HG02981 (cell line): ENCODE data around the gene UBE2F.
"Not testable (repeated sequence)": the region's sequence is repeated elsewhere in the genome, so short reads cannot be mapped to it uniquely, and the experiment has no call there.

Experiments used
- ATAC-seq: cut with Tn5 transposase; IDR thresholded peaks from one replicate; pipeline ENCODE4 v1.9.1; 2021; ENCODE audit warnings: mild to moderate bottlenecking, moderate library complexity; ENCODE audit not compliant: unreplicated experiment

UBE2F gene

DNA sequence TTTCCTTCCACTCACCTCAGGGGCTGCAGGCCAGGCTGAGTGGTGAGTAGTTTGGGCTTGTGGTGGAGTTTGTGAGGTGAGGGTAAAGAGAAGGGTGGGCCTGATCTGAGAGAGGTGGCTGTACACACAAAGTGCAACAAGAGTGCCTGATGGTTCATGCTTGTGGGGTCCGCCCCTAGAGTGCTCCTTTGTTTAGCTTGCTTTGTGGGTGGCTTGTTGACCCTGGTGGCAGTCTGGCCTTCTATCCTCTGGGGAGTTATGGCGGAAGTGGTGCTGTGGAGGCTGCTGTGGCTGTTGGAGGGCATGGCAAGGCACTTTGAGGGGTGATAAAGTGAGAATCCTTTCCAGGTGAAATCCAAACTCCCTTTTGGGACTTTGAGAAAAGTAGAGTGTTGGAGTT is 10.6 kb downstream of the UBE2F start:
- ATAC-seq: no peak

DNA sequence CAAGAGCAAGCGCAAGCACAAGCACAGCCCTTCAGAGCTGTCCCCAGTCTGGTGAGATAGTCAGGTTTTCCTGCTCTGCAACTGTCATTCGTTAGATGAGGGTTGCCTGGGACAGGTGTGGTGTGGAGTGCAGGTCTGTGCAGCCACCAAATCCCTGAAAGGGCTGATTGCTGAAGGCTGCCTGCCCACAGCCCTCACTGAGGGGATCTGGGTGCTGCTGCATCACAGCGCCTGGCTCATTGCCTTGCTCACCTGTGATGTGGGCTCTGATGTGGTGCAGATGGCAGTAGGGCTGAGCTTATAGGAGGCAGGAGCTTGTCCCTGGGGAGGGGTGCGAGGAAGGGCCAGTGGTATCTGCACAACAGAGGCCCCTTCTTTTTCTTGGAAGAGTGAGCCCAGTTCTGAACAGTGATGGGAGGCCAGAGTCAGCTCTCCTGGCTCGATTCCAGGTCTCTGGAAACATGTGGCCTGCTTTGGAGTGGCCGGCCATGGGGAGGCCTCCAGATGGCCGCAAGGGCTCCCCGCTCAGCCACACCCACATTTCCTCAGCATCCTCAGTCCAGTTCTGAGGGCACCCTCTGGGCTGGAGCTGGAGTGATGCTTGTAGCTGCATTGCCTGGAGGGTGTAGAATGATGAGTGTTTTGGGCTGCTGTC is 11.4 kb downstream of the UBE2F start:
- no peak for ATAC-seq

DNA sequence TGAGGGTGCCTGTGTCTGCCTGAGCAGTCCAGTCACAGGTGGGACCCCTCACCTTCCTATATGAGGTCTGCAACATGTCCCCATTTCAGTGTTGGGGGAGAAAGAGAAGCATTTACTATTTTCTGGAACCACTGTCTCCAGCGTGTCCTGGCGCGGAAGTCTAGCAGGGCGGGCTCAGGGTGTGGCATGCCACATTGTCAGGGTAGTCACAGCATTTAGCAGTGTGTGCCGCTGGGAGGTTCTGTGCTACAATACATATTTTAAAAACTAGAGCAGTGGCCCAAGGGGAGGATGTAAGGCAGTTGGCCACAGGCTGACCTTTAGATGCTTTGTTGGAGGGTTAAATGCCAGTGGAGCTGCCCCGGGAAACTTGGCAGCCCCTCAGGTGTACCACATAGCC is 12.5 kb downstream of the UBE2F start:
- no peak for ATAC-seq

DNA sequence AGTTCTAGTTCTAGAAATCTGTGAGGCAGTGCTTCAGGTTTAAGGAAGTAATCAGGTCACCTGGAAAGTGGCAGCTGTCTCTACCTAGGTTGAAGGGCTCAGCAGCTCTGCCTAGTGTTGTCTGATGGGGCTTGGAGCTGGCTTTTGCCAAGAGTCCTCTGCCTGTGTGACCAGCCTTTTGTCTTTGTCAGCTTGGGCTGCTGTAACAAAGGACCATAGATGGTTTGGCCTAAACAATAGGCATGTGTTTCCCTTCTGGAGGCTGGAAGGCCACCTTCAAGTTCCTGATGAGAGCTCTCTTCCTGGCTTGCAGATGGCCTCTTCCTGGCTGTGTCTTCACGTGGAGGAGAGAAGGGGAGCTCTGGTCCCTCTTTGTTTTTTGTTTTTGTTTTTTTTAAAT is 13.3 kb downstream of the UBE2F start:
- ATAC-seq: no peak

DNA sequence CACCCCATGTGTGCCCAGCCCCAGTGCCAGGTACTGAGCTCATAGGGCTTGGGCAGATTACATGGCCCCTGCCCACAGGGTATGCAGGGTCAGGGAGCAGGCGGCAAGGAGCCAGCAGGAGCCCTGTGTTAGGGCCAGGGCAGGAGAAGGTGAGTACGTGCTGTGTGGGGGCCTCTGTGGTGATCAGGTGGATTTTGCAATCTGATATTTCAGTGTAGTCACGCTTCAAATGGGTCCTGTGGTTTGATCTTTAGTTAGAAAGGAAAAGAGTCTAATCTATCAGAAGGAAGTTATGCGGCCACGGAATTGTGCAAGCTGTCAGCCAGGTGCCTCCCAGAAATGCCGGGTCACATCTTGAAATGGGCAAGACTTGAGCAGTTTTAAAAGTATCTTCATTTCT is 13.9 kb downstream of the UBE2F start:
- ATAC-seq: no peak

DNA sequence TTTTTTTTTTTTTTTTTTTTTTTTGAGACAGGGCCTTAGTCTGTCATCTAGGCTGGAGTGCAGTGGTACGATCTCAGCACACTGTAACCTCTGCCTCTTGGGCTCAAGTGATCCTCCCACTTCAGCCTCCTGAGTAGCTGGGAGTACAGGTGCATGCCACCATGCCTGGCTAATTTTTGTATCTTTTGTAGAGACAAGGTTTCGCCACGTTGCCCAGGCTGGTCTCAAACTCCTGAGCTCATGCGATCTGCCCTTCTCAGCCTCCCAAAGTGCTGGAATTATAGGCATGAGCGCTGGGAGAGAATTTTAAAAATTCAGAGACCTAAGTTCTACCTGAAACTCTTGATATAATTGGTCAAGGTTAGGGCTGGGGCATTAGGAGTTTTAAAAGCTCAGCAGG is 14.8 kb downstream of the UBE2F start:
- not testable (repeated sequence) for ATAC-seq

DNA sequence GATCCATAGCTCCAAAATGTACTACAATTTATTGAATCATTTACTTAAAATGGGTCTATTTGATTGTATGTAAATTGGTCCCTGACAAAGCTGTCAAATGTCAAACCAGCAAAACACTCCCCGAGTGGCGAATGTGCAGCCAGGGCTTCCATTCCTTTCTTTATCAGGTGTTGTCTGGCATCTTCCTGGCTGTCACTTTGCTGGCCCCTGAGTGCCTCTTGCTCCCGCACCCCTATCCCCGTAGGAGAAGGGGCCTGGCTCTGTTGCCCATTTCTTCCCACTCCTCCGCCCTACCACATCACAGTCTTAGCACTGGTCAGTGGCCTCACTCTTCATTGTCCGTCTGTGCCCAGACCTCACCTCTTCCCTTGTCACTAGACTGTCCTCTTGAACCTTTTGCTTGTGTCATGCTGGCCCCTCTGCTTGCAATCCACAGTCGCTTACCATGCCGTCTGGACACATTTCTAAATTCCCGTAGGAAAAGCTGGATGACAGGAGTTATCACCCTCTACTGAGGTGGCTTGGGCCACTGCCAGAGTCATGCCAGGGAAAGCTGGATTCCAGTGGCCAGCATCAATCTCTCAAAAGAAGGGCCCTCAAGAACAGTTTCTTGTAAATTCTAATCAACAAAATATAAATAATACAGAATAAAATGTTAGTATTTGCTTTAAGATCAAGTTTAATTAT is 15.4 kb downstream of the UBE2F start:
- no peak for ATAC-seq

DNA sequence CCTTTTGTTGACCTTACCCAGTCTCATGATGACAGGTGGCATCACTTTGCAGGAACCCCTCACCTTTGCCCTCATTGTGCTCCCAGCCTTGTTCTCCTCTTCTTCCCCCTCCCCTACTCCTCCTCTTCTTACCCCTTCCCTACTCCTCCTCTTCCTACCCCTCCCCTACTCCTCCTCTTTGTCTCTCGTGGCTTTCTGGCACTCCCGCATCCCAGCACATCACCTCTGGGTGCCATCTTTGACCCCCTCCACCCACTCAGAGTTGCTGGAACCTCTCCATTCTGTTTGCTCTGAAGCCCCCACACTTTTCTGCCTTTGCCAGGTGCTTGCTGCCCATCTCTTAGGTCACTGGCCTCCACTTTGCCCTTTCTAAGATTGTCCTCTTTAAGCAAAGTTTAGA is 17.1 kb downstream of the UBE2F start:
- ATAC-seq: no peak

DNA sequence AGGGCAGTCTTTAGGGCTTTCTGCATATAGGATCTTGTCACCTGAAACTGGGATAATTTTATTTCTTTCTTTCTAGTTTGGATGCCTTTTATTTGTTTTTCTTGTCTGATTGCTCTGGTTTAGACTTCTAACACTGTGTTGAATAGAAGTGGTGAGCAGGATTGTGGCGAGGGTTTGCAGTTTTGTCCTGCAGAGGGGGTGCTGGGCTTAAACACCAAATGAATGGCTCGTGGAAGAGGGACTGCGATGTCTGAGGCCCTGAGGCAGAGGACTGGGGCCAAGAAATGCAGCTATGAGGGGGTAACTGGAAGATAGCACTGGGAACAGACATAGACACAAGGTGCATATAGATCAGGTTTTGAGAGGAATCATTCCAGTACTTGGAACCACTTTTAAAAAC is 20.5 kb downstream of the UBE2F start:
- no peak for ATAC-seq

DNA sequence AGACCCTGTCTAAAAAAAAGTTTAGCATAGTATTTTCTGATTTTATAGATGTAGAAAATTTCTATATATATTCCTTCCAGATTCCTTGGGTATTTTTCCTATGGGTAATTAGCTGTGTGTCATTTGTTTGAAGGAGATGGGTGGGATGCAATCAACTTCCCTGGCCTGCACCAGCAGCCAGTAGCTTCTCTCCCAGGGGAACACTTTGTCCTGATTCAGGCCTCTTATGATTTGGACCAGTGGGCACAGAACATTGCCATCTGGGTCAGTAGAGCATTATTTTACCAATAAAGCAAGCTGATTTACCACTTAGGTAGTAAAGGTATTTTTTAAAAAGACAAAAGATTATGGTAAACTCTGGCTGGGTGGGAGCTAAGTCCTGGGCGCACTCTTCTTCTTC is 26.9 kb downstream of the UBE2F start:
- ATAC-seq: no peak

DNA sequence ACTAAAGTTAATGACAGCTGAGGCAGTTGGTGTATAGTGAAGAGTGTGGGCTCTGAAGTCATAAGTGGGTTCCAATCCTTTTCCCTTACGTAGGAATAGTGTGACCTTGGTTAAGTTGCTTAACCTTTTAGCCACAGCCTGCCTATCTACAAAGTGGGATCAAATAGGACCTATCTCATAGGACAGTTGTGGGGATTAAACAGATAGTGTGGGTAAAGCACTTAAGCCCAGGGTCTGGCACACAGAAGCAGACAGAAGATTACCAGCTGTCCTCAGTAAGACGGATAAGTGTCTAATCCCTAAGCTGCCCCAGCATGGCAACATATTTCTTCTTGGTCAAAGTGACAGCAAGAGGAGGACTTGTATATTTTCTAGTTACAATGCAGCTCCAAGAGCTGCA is 28.2 kb downstream of the UBE2F start:
- no peak for ATAC-seq

DNA sequence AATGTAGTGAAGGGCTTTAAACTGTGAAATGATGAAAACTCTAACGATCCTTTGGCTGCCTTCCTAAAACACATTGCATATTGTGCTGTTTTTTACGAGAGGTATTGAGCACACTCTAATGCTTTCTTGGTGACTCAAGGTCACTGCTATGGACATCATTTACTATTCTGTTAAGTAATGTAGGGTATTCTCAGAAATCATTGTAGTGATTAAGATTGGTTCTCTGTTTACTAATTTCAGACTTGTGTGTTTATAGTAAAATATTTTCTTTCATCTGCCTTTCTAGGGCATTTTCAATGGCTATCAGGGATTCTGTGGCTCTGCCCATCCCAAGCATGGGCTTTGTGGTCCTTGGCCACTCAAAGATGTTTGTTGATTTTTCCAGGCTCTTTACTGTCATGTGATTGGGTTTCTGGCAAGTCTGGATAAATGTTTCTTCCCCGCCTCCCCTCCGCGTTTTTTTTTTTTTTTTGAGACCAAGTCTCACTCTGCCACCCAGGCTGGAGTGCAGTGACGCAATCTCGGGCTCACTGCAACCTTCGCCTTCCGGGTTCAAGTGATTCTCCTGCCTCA is 29.3 kb downstream of the UBE2F start:
- no peak for ATAC-seq

DNA sequence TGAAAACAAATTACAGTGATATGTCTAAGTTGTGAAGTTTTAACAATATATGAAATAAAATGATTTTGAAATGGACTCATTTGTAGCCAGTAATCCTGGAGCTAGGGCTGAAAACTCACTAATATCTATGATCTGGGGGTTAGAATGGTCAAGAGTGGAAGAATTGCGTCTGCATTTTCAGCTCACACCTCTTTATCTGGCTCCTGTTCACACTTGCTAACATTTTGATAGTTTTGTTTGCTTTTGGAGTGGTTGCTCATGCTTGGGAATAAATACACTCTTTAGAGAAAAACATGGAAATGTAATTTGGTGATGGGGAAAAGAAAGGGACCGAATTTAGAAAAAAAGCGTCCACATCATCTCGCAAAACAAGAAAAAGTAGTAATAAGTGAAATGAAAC is 30.7 kb downstream of the UBE2F start:
- no peak for ATAC-seq

DNA sequence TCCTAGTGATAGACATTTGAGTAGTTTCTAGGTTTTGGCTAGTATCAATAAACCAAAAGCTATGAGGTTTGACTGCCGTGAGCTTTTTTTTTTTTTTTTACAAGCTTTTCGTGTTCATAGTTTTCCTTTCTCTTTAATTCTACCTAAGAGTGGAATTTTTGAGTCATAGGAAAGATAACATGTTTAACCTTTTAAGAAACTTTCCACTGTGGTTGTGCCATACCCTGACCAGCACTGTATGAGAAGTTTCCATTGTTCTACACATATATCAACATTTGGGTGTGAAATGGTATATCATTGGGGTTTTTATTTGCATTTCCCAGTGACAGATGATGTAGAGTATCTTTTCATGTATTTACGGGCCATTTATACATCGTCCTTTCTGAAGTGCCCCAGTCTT is 31.7 kb downstream of the UBE2F start:
- peak; percentile 92 for ATAC-seq

DNA sequence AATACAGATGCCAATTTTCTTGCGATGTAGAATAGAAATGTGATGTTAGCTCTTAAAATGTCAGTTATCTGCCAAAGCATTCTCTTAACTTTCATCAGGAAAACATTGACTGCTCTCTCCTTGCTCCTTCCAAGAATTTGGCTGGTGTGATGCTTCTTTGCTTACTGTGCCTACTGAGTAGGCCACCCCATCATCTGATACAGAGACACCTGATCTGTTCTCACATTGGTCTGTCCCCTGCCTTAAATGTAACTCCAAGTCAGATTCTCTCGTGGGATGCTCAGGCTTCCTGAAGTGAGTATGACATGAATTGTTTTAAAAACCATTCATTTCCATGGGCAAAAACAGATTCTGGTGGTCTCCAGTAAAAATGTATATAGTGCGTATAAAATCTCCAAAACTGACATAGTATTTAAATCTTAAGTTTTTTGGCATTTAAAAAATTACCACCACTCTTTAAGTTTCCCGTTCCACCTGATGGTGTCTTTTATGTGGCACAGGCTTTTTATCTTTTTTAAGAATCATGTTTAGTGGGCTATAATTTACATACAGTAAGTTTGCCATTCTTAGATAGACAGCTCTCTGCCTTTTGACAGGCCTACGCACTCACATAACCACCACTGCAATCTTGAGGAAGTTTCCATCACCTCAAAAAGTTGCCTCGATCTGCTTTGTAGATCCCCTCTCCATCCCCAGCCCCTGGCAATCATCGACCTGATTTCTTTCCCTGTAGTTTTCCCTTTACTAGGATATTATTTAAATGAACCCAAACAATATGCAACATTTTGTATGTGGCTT is 36.6 kb downstream of the UBE2F start:
- ATAC-seq: no peak

DNA sequence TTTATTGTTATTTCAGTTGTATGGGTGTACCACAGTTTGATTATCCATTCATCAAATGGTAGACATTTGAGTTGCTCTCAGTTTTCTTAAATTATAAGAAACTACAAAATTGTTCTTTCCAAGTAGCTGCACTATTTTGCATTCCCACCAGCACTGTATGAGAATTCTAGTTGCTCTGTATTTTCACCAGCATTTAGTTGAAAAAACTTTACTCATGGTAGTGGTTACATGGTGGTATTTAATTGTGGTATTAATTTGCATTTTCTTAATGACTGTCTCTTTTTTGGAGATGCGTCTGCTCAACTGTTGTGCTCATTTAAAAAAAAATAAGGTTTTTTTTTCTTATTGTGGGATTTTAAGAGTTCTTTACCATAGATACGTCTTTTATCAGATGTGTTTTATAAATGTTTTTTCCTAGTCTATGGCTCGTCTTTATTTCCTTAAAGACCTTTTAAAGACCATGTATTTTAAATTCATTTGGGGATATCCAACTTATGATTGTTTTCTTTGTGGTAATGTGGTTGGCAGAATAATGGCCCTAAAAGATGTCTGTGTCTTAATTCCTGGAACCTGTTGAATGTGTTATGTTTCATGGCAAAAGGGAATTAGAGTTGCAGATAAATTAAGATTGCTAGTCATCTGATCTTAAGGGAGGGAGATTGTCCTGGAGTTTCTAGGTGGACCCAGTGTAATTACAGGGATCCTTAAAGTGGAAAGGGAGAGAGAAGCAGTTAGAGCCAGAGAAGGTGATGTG is 37.4 kb downstream of the UBE2F start:
- no peak for ATAC-seq

DNA sequence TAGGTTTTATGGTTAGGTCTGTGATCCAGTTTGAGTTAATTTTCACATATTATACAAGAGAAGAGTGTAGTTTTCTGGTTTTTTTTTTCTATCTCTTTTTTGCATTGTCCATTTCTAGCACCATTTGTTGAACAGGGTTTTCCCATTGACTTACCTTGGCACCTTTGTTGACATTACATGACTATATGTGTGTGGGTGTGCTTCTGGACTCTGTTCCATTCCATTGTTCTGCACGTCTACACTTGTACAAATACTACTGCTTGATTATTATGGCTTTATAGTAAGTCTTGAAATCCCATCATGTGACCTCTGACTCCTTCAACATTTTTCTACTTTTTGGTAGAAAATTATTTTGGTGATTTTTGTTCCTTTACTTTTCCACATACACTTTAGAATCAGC is 38.7 kb downstream of the UBE2F start:
- no peak for ATAC-seq

DNA sequence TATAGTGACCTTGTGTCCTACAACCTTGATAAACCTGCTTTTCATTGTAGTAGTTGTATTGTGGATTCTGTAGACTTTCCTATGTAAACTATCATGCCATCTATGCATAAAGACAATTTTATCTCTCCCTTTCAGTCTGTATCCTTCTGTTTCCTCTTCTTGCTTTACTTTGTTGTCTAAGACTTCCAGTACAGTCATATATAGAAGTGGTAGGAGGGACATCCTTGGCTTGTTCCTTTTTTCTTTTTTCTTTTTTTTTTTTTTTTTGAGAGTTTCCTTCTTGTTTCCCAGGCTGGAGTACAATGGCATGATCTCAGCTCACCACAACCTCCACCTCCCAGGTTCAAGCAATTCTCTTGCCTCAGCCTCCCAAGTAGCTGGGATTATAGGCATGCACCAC is 39.7 kb downstream of the UBE2F start:
- no peak for ATAC-seq

DNA sequence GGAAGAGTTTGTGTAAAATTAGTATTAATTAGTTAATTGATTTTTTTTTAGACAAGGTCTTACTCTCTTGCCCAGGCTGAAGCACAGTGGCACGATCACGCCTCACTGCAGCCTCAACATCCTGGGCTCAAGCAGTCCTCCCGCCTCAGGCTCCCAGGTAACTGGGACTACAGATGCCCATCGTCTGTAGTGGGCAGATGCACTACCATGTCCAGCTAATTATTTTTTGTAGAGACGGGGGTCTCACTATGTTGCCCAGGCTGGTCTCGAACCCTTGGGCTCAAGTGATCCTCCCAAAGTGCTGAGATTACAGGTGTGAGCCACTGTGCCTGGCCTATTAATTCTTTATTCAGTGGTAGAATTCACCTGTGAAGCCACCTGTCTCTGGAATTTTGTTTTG is 41.1 kb downstream of the UBE2F start:
- ATAC-seq: no peak

DNA sequence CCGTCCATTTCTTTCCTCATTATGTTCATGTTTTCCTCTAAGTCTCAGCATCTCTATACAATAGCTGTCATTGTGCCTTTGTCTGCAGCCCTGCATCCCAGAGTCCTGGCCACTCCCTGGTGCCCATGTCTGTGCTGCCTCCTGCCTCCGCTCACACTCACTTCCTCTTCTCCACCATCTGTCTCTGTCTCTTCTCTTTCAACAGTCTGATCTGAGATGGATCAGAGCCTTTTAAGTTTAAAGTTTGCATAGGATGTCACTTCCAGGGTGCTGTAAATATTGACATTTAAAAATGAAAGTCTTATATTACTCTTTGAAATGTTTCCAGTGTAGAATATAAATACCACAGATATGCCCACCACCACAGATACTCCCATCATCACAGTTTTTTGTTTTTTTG is 42.7 kb downstream of the UBE2F start:
- ATAC-seq: no peak

DNA sequence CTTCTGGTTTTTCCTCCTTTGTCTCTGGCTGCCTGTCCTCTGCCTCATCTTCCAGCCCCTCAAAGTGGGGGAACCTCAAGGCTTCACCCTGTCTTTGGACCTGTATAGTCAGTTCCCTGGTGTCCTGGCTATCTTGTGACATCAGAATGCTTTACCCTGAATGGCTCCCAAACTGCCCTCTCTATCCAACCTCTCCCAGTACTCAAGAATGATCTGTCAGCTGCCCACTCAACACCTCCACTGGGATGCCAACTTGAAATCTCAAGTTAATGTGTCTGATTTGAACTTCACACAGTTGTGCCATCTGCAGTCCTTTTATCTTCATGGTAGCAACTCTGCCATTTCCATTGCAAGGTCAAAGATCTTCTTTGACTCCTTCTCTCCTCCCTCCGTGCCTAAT is 43.8 kb downstream of the UBE2F start:
- no peak for ATAC-seq
